Measurements from ENCODE around the gene AHCY.
A peak's percentile ranks its signal among the peaks of the same experiment; 100 is the strongest.
"Not testable (repeated sequence)": the region's sequence is repeated elsewhere in the genome, so short reads cannot be mapped to it uniquely, and the experiment has no call there.

AHCY gene

GRCh38 chr20:34302723-34303533, at the start of gene AHCY:
TSS of gene AHCY (minus strand) at chr20:34303355. CDS start at chr20:34303270, 85 bp downstream.
- peak within 1 kb of the TSS; percentile 75 for H3K4me3 ChIP-seq (ENCODE audit: low read depth, low read length)
- H3K4me1 ChIP-seq (ENCODE audit: control insufficient read depth, insufficient read depth, low read length) = peaks cover 18% of the 10 kb centered on the region
- no peaks in the 10 kb centered on the region; the same call in 1 of the 2 replicates for H3K27me3 ChIP-seq (ENCODE audit: control insufficient read depth, insufficient read depth, low read length)
- H3K9me3 ChIP-seq (ENCODE audit: control insufficient read depth, insufficient read depth, low read depth, low read length) = no peaks in the 10 kb centered on the region
- peak within 1 kb of the TSS; percentile 95 for H3K27ac ChIP-seq (ENCODE audit: low read depth, low read length)
- H3K9ac ChIP-seq (ENCODE audit: low read length) = peak within 1 kb of the TSS; percentile 99
- peaks cover 14% of the 10 kb centered on the region for H3K36me3 ChIP-seq (ENCODE audit: control insufficient read depth, insufficient read depth, low read length)

- Histone ChIP-seq H3K27ac (ENCODE audit: low read depth, low read length) (no peak overlapping the region), H3K9me3 (ENCODE audit: control insufficient read depth, insufficient read depth, low read depth, low read length) (no peaks in the 10 kb centered on the region), H3K4me1 (ENCODE audit: control insufficient read depth, insufficient read depth, low read length) (peaks cover 3% of the 10 kb centered on the region; the same call in 1 of the 2 replicates), H3K27me3 (ENCODE audit: control insufficient read depth, insufficient read depth, low read length) (no peaks in the 10 kb centered on the region), H3K4me3 (ENCODE audit: low read depth, low read length) (no peak overlapping the region), H3K36me3 (ENCODE audit: control insufficient read depth, insufficient read depth, low read length) (no peaks in the 10 kb centered on the region), H3K9ac (ENCODE audit: low read length) (no peak overlapping the region)
These were observed 46.9 kb upstream of the AHCY start for GRCh38 chr20:34350095-34350494.

DNA sequence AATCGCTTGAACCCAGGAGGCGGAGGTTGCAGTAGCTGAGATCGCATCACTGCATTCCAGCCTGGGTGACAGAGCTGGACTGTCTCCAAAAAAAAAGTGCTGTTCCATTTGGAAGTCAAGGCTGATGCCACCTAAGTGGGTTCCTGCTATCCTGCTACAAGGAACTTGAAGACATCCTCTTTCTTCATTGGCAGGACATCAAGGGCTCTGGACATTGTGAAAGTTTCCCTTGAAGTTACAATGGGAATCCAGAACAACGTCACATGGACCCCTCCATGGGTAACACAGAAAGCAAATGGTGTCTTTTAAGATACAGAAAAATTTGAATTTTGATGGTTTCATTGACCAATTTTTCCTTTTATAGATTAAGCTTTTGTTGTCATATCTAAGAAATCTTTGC, 44.4 kb upstream of the AHCY start:
- Histone ChIP-seq H3K27me3 (ENCODE audit: control insufficient read depth, insufficient read depth, low read length) (no peaks in the 10 kb centered on the region), H3K9ac (ENCODE audit: low read length) (no peak overlapping the region), H3K9me3 (ENCODE audit: control insufficient read depth, insufficient read depth, low read depth, low read length) (no peaks in the 10 kb centered on the region), H3K27ac (ENCODE audit: low read depth, low read length) (no peak overlapping the region), H3K4me1 (ENCODE audit: control insufficient read depth, insufficient read depth, low read length) (peaks cover 5% of the 10 kb centered on the region; the same call in 1 of the 2 replicates), H3K36me3 (ENCODE audit: control insufficient read depth, insufficient read depth, low read length) (no peaks in the 10 kb centered on the region), H3K4me3 (ENCODE audit: low read depth, low read length) (no peak overlapping the region)

DNA sequence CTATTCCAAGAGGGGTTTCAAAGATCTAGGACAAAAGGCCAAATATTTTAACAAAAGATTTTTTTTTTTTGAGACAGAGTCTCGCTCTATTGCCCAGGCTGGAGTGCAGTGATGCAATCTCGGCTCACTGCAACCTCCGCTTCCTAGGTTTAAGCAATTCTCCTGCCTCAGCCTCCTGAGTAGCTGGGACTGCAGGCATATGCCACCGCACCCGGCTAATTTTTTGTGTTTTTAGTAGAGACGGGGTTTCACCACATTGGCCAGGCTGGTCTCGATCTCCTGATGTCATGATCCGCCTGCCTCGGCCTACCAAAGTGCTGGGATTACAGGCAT, 43.3 kb upstream of the AHCY start:
- H3K9me3 ChIP-seq (ENCODE audit: control insufficient read depth, insufficient read depth, low read depth, low read length) = not testable (repeated sequence)

DNA sequence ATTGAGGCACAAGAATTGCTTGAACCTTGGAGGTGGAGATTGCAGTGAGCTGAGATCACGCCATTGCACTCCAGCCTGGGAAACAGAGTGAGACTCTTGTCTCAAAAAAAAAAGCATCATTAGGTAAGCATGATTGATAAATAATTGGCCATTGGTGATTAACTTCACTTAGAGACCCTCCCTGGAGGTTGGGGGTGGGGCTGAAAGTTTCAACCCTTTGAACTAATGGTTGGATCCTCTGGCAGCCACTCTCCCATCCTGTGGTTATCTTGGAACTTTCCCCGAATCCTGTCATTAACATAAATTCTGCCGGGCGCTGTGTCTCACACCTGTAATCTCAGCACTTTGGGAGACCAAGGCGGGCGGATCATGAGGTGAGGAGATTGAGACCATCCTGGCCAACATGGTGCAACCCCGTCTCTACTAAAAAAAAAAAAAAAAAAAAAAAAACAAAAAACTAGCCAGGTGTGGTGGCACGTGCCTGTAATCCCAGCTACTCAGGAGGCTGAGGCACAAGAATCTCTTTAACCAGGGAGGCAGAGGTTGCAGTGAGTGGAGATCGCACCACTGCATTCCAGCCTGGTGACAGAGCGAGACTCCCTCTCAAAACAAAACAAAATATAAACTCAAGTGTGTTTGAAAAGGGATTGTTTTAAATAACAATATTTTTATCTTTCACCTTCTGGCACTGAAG, 42.8 kb upstream of the AHCY start:
- H3K9ac ChIP-seq (ENCODE audit: low read length); H3K27me3 ChIP-seq (ENCODE audit: control insufficient read depth, insufficient read depth, low read length); H3K9me3 ChIP-seq (ENCODE audit: control insufficient read depth, insufficient read depth, low read depth, low read length); H3K36me3 ChIP-seq (ENCODE audit: control insufficient read depth, insufficient read depth, low read length); H3K4me3 ChIP-seq (ENCODE audit: low read depth, low read length); H3K4me1 ChIP-seq (ENCODE audit: control insufficient read depth, insufficient read depth, low read length); H3K27ac ChIP-seq (ENCODE audit: low read depth, low read length): not testable (repeated sequence)

More for the DNA sequence above, 43.3 kb upstream of the AHCY start:
- not testable (repeated sequence) for H3K4me1 ChIP-seq (ENCODE audit: control insufficient read depth, insufficient read depth, low read length); H3K4me3 ChIP-seq (ENCODE audit: low read depth, low read length); H3K9ac ChIP-seq (ENCODE audit: low read length); H3K27ac ChIP-seq (ENCODE audit: low read depth, low read length); H3K27me3 ChIP-seq (ENCODE audit: control insufficient read depth, insufficient read depth, low read length); H3K36me3 ChIP-seq (ENCODE audit: control insufficient read depth, insufficient read depth, low read length)

DNA sequence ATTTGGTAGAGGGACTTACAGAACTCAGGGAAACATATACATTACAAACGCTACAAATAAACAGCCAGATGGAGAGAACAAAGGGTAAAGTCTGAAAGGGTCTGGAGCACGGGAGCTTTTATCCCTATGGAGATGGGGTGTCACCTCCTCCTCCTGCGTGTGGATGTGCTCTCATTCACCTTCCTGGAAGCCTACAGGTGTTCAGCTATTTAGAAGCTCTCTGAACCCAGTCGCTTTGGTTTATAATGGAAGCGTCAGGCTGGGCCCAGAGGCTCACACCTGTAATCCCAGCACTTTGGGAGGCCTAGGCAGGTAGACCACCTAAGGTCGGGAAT, 42.2 kb upstream of the AHCY start:
- H3K36me3 ChIP-seq (ENCODE audit: control insufficient read depth, insufficient read depth, low read length) = no peaks in the 10 kb centered on the region
- H3K9me3 ChIP-seq (ENCODE audit: control insufficient read depth, insufficient read depth, low read depth, low read length) = no peaks in the 10 kb centered on the region
- H3K4me1 ChIP-seq (ENCODE audit: control insufficient read depth, insufficient read depth, low read length) = peaks cover 5% of the 10 kb centered on the region; the same call in 1 of the 2 replicates
- H3K27ac ChIP-seq (ENCODE audit: low read depth, low read length) = no peak overlapping the region
- H3K9ac ChIP-seq (ENCODE audit: low read length) = no peak overlapping the region
- H3K27me3 ChIP-seq (ENCODE audit: control insufficient read depth, insufficient read depth, low read length) = no peaks in the 10 kb centered on the region
- H3K4me3 ChIP-seq (ENCODE audit: low read depth, low read length) = no peak overlapping the region

GRCh38 chr20:34344238-34344637, 41.1 kb upstream of the AHCY start:
- H3K27me3 ChIP-seq (ENCODE audit: control insufficient read depth, insufficient read depth, low read length) = no peaks in the 10 kb centered on the region
- H3K36me3 ChIP-seq (ENCODE audit: control insufficient read depth, insufficient read depth, low read length) = no peaks in the 10 kb centered on the region
- peaks cover 5% of the 10 kb centered on the region; the same call in 1 of the 2 replicates for H3K4me1 ChIP-seq (ENCODE audit: control insufficient read depth, insufficient read depth, low read length)
- H3K9me3 ChIP-seq (ENCODE audit: control insufficient read depth, insufficient read depth, low read depth, low read length) = no peaks in the 10 kb centered on the region
- H3K27ac ChIP-seq (ENCODE audit: low read depth, low read length) = no peak overlapping the region
- no peak overlapping the region for H3K4me3 ChIP-seq (ENCODE audit: low read depth, low read length)
- H3K9ac ChIP-seq (ENCODE audit: low read length) = no peak overlapping the region

GRCh38 chr20:34343458-34344211, 40.5 kb upstream of the AHCY start:
- no peaks in the 10 kb centered on the region for H3K27me3 ChIP-seq (ENCODE audit: control insufficient read depth, insufficient read depth, low read length)
- peaks cover 5% of the 10 kb centered on the region; the same call in 1 of the 2 replicates for H3K4me1 ChIP-seq (ENCODE audit: control insufficient read depth, insufficient read depth, low read length)
- H3K27ac ChIP-seq (ENCODE audit: low read depth, low read length) = no peak overlapping the region
- H3K9ac ChIP-seq (ENCODE audit: low read length) = no peak overlapping the region
- H3K36me3 ChIP-seq (ENCODE audit: control insufficient read depth, insufficient read depth, low read length) = no peaks in the 10 kb centered on the region
- H3K9me3 ChIP-seq (ENCODE audit: control insufficient read depth, insufficient read depth, low read depth, low read length) = no peaks in the 10 kb centered on the region
- no peak overlapping the region for H3K4me3 ChIP-seq (ENCODE audit: low read depth, low read length)

- not testable (repeated sequence) for H3K36me3 ChIP-seq (ENCODE audit: control insufficient read depth, insufficient read depth, low read length); H3K4me3 ChIP-seq (ENCODE audit: low read depth, low read length); H3K27me3 ChIP-seq (ENCODE audit: control insufficient read depth, insufficient read depth, low read length); H3K27ac ChIP-seq (ENCODE audit: low read depth, low read length); H3K9me3 ChIP-seq (ENCODE audit: control insufficient read depth, insufficient read depth, low read depth, low read length); H3K9ac ChIP-seq (ENCODE audit: low read length); H3K4me1 ChIP-seq (ENCODE audit: control insufficient read depth, insufficient read depth, low read length)
These were observed 38.0 kb upstream of the AHCY start for GRCh38 chr20:34341199-34341598.

- not testable (repeated sequence) for H3K4me1 ChIP-seq (ENCODE audit: control insufficient read depth, insufficient read depth, low read length); H3K4me3 ChIP-seq (ENCODE audit: low read depth, low read length); H3K27me3 ChIP-seq (ENCODE audit: control insufficient read depth, insufficient read depth, low read length); H3K9ac ChIP-seq (ENCODE audit: low read length); H3K36me3 ChIP-seq (ENCODE audit: control insufficient read depth, insufficient read depth, low read length); H3K9me3 ChIP-seq (ENCODE audit: control insufficient read depth, insufficient read depth, low read depth, low read length); H3K27ac ChIP-seq (ENCODE audit: low read depth, low read length)
These were observed 37.6 kb upstream of the AHCY start for GRCh38 chr20:34340726-34341125.

Measured in HUES6 (cell line).